Activated CD4-positive, alpha-beta T cell treated with anti-CD3 and anti-CD28 coated beads, Interleukin-2, amount 50 U/mL, for 48 hours (primary cell): Measurements from ENCODE around the gene RIC1.
"Not testable (repeated sequence)": the region's sequence is repeated elsewhere in the genome, so short reads cannot be mapped to it uniquely, and the experiment has no call there.

Experiments used
- DNase-seq, 2 experiments: peaks; one replicate each; pipeline ENCODE4 v3.0.0-alpha.2; 2020

The RIC1 gene

DNA sequence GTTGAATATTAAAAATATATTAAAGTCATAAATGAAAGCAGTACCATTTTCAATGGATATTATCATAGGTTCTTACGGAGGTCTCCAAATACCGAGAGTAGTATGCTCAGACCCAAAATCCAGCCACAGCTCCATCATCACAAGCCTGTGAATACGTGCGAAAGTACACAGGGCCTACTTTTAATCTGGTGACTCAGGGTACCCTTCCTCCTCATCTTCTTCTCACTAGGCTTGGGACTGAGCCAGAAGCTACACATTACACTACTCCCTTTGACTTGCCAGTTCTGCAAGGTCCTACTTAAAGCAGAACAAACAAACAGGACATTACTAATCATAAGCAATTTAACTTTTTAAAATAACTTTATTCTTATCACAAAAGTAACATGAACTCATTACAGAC lies 7.6 kb upstream of the RIC1 start:
- no peak for DNase-seq

- no peak for DNase-seq
Measured at GRCh38 chr9:5622016-5622415, 6.9 kb upstream of the RIC1 start.

DNA sequence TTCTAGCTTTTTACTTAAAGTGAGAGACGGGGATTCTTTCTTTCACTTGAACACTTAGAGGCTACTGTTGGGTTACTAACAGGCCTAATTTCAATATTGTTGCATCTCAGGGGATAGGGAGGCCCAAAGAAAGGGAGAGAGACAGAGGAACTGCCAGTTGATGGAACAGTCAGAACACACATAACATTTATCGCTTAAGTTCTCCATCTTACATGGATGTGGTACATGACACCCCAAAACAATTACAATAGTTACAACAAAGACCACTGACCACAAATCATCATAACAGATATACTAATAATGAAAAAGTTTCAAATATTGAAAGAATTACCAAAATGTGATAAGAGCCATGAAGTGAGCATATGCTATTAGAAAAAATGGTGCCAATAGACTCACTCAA lies 4.3 kb upstream of the RIC1 start:
- no peak for DNase-seq

DNA sequence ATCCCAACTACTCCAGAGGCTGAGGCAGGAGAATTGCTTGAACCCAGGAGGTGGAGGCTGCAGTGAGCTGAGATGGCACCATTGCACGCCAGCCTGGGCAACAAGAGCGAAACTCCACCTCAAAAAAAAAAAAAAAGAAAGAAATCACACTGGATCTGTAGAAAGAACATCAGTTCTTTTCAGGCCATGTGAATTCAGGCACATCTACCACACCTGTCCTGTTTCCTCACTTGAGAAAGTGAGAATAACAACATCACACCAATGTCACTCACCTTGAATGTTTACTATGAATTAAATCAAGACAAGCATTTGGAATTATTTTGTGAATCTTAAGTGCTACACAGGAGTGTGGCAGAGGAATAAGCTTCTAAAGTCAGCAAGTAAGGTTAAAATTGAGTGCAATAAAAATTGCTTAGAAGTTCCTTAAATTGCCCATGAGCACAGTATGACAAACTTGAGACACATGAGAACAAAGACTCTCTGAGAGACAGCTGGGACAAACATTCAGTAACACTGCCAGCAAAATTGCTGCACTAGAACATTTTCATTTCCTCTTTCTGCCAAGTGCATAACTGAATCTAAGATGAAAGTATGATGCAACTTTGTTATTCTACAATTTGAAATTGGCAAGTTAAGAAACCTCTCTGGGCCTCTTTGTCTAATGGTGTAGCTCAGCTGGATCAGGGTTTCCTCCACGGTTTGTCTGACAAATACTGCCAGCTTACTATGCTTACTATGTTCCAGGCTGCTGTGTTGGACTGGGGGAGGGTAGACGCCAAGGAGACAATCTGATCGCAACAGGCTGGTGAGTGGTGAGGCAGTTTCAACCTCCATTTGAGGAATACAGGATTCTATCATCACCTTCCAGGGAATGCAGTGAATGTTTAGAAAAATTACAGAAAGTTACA lies 1.9 kb upstream of the RIC1 start:
- peak; percentile 32 to 49 for DNase-seq

DNA sequence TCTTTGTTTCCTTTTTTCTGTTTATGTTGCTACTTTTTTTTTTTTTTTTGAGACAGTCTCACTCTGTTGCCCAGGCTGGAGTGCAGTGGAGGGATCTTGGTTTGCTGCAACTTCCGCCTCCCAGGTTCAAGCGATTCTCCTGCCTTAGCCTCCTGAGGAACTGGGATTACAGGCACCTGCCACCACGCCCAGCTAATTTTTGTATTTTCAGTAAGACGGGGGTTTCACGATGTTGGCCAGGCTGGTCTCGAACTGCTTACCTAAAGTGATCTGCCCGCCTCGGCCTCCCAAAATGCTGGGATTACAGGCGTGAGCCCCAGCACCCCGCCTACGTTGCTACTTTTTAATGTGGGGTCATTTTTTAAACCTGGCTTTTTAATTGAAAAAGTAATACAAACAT lies 1.2 kb upstream of the RIC1 start:
- DNase-seq, result peak in 1 of 2 experiments; percentile 32

DNA sequence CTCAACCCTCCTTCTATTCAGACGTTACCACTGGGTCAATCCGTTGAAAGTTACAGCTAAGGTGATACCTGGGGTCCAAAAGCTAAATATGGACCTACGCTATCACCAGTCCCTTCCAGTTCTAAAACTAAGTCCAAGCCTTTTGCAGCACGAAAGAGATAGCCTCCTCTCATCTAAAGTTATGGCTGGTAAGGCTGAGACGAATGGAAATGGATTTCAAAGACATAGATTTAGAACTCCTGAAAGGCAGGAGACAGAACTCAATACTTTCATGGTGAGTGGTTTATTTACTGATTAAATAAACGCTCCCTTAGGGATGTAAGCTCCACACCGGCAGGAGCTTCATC lies 751 bp upstream of the RIC1 start:
- DNase-seq, result no peak

DNA sequence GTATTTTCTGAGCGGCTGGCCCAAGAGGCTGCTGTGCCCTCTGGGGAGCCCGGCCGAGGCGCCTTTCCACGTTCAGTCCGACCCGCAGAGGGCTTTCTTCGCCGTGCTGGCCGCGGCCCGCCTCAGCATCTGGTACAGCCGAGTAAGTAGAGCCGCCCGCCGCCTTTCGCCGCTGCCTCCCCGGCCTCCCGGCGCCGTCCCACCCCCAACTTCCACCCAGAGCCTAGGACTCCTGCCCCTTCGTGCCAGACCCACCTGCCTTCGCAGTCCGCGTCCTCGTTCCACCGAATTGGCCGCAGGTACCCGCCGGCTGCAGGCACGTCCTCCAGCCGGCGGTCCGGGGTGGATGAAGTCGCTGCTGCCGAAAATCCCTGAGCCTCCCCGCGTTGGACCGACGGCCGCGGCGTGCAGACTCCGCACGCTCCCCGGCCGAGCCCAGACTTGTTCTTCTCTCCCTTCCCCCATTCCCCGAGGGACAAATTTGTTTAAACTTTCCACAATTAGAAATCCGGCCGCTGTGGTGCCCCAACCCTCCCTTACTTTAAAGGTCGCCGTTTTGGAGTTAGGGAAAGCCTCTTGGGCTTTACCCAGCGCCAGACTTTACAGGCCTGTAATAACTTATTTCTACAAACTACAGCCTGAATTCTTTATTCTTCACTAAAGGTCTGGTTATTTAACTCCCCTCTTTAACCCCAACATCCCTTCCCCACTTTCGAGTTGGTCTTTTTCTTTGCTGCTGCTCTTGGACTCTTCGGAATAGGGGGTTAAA lies 589 bp downstream of the RIC1 start:
- DNase-seq, result peak; percentile 48 to 62

DNA sequence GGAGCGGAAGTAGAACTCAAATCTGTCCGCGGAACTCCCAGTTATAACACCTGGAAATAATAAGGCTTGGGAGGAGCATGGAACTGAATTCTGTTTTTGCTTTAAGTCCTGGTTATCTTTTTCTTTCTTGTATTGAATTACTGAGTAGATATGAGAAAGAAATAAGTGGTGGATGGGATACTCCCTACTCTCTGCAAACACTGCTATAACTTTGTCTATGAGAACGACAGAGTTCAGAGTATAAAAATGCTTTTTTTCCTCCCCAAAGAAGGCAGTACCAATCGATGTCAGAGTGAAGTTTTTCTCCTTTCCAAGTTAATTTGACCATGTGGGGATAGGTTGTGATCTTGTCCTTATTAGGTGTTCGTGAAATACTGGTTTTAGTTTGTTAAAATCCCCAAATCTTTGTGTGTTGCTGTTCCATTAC lies 1.2 kb downstream of the RIC1 start:
- no peak for DNase-seq

GRCh38 chr9:5631026-5631425 lies 2.1 kb downstream of the RIC1 start:
- no peak for DNase-seq

GRCh38 chr9:5632540-5632939 lies 3.6 kb downstream of the RIC1 start:
- DNase-seq, result no peak

DNA sequence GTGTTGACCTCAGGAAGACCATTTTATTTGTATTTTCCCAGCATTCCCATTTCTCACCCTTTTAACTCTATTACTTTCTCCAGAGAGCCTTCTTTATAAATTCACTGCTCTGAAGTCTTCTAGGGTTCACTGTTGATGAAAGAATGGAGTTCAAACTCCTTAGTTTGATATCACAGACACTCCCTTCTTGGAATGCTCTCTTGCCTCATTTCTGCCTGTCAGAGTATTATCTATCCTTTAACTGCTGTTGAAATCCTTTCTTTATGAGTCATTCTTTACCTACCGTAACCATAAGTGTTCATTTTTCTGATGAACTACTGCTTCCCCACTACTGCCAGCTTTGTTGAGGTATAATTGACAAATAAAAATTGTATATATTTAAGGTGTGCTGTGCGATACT lies 4.3 kb downstream of the RIC1 start:
- DNase-seq, result no peak

GRCh38 chr9:5635390-5635789 lies 6.5 kb downstream of the RIC1 start:
- no peak for DNase-seq

DNA sequence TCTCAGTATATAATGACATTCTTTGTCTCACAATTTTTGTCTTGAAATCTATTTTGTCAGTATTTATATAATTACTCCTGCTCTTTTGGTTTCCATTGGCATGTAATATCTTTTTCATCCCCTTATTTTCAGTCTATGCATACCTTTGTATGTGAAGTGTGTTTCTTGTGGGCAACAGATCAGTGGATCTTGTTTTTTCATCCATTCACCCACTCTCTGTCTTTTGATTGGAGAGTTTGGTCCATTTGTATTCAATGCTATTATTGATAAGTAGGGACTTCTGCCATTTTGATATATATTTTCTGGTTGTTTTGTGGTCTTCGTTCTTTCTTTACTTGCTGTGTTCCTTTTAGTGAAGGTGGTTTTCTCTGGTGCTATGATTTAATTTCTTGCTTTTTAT lies 10.9 kb downstream of the RIC1 start:
- no peak for DNase-seq

GRCh38 chr9:5642170-5642569 lies 13.3 kb downstream of the RIC1 start:
- no peak for DNase-seq

GRCh38 chr9:5643005-5643624 lies 14.2 kb downstream of the RIC1 start:
- DNase-seq, result no peak

DNA sequence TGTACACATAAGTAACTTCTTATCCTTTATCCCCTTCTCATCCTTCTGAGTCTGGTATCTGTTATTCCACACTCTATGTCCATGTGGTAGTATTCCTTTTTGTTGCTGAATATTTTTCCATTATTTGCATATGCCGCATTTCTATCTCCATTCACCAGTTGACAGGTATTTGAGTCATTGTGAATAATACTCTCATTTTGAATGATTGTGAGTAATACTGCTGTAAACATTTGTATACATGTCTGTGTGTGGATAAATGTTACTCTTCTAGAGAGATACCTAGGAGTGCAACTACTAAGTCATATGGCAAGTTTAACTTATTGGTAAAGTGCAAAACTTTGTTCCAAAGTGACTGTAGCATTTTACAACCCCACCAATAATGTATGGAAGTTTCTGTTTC lies 15.6 kb downstream of the RIC1 start:
- DNase-seq, result no peak

- DNase-seq, result no peak
Measured at GRCh38 chr9:5646116-5646515, 17.2 kb downstream of the RIC1 start.

DNA sequence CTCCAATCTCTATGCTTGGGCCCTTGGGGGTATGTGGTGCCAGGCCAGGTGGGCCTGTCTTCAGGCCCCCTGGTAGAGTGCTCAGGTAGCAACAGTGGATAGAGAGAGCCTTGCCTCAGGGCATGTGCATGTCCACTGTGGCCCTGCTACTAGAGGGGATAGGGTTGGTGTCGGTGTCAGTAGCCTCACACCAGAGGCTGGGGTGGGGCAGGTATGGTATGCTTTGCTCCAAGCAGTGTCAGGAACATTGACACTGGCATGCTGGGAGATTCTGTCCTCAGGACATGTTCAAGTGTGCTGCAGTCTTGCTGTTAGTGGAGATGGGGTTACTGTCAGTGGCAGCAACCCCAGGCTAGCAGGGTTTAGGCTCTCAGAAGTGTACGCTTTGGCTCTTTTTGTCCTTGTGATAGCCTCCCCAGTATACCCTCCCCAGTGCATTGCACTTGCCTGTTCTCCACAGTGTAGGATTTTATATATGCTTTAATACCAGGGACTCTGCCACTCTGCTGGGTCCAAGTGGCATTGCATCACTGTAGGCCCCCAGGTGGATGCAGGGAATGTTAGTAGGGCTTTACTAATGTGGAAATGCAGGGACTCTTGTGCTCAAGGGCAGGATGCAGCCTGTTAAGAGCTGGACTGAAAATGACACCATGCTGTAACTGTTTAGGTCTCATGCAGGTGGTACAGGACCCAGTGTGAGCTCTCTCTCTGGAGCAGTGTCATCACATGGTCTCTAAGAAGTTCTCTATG lies 21.6 kb downstream of the RIC1 start:
- no peak for DNase-seq

DNA sequence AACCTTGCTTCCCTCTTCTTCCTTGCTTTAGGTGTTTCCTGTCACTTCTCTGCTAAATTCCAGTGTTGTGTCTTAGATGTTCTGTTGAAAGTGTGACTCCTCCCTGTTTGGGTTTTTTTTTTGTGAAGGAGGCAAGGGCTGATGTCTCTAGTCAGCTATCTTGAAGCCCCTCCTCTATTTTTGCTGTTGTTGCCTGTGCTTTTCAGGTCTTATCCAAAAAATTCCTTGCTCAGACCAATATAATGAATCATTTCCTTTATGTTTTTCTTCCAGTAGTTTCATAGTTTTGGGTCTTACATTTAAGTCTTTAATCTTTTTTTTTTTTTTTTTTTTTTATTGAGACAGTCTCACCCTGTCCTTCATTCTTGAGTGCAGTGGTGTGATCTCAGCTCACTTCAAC lies 22.3 kb downstream of the RIC1 start:
- DNase-seq, result no peak

DNA sequence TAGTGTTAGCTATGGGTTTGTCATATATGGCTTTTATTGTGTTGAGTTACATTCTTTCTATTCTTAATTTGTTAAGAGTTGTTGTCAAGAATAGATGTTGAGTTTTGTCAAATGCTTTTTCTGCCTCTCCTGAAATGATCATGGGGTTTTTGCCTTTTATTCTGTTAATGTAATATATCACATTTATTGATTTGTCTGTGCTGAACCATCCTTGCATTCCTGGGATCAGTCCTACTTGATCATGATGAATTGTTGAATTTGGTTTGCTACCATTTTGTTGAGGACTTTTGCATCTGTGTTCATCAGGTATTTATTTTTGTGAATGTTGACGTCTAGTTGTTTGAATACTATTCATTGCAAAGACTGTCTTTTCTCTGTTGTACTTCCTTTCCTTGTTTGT lies 23.9 kb downstream of the RIC1 start:
- DNase-seq, result no peak

DNA sequence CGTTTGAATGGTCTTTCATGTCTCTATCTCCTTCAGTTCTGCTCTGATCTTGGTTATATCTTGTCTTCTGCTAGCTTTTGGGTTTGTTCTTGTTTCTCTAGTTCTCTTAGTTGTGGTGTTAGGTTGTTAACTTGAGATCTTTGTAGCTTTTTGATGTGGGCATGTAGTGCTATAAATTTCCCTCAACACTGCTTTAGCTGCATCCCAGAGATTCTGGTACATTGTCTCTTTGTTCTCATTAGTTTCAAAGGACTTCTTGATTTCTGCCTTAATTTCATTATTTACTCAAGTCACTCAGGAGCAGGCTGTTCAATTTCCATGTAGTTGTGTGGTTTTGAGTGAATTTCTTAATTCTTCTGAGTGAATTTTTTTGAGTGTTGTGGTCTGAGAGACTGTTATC lies 33.9 kb downstream of the RIC1 start:
- not testable (repeated sequence) for DNase-seq

DNA sequence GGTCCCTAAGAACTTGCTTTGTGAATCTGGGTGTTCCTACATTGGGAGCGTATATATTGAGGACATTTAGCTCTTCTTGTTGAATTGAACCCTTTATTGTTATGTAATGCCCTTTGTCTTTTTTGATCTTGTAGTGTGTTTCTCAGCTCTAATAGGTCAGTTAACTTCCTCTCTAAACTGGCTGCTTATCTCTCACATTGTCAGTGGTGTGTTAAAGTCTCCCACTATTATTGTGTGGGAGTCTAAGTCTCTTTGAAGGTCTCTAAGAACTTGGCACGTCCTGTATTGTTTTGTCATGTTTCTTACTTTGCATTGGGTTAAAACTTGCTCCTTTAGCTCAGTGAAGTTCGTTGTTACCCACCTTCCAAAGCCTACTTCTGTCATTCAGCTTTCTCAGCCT lies 36.2 kb downstream of the RIC1 start:
- no peak for DNase-seq

GRCh38 chr9:5667391-5667790 lies 38.5 kb downstream of the RIC1 start:
- no peak for DNase-seq
